NB4 (cell line): Measurements from ENCODE around the gene CFAP53.
"Not testable (repeated sequence)": the region's sequence is repeated elsewhere in the genome, so short reads cannot be mapped to it uniquely, and the experiment has no call there.

Experiments
- DNase-seq: peaks from one replicate; pipeline ENCODE4 v3.0.0; 2010; ENCODE audit warnings: low read depth
- H3K4me3 ChIP-seq: one replicate; pipeline ENCODE4 v1.5.1; 2011; ENCODE audit warnings: mild to moderate bottlenecking, low read depth, low read length, moderate library complexity
- MYC ChIP-seq: IDR thresholded peaks from 2 replicates; pipeline ENCODE4 v1.6.1; 2011; ENCODE audit warnings: low read depth, low read length
- POLR2A ChIP-seq: IDR thresholded peaks from 2 replicates; pipeline ENCODE4 v1.6.1; 2011; ENCODE audit warnings: mild to moderate bottlenecking; ENCODE audit not compliant: insufficient read length; ENCODE audit errors: extremely low read depth
- TF ChIP-seq, protein P1 (sequence below): IDR thresholded peaks from 2 replicates; pipeline ENCODE4 v1.6.1; 2011; ENCODE audit warnings: low read depth, low read length
- TF ChIP-seq, protein P2 (sequence below): IDR thresholded peaks from one replicate; pipeline ENCODE4 v1.5.1; 2012; ENCODE audit warnings: low read depth, low read length

Gene CFAP53

DNA sequence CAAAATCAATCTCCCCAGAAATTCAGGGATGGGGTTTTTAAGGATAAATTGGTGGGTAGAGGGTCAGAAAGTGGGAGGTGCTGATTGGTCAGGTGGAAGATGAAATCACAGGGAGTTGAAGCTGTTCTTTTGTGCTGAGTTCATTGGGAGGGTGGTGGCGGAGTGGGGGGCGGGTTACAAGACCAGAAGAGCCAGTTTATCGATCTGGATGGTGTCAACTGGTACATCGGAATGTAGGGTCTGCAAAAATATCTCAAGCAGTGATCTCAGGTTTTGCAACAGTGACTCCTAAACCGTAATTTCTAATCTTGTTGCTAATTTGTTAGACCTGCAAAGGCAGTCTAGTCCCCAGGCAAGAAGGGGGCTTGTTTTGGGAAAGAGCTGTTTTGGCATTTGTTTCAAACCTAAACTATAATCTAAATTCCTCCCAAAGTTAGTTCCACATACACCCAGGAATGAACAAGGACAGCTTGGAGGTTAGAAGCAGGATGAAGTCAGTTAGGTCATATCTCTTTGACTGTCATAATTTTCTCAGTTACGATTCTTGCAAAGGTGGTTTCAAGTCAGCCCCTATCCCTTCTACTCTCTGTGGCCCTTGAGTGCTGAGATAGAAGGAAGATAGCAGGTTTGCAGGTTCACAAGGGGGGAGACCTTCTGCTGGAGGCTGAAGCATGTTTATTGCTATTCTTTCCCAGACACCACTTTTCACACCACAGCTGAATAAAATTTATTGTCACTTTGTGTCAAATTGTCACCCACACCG, 33.5 kb upstream of the CFAP53 start:
- no peak overlapping the region for H3K4me3 ChIP-seq
- no peak for TF ChIP-seq POLR2A

DNA sequence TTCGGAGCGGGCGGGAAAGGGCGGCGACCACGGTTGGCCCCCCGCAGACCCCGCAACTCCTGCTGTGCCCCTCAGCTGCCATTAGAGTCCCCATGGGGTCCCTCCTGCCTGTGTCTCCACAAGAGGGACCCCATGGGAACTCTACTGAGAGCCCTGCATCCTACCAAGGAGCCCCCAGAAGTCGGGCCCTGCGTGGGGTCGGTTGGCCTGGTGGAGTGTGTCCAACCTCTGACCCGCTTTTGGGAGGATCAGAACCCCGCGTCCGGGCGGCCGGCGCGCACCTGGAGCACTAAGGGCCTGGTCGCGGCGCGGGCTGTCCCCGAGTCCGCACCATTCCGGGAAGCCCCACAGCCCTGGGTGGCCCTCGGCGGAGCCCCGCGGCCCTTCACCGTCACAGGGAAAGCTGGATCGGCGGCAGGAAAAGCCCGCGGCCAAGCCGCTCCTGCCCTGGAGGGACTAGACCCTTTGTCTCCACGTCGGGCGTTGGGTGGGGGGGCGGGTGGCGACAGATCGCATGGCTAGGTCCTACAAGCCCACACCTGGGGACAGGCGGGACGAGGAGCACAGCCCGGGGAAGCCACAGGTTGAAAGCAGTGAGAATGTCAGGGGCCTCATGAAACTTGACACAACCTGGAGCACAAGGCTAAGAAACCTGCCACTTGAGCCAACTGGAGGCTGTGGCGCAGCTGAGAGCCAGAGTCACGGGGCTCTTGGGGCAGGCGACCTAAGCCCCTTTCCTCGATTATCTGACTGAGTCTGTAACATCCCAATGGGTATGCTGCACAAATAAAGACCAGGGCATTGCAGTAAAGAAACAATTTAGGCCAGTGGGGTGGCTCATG, 32.4 kb upstream of the CFAP53 start:
- no peak overlapping the region for H3K4me3 ChIP-seq
- TF ChIP-seq, protein P1, sequence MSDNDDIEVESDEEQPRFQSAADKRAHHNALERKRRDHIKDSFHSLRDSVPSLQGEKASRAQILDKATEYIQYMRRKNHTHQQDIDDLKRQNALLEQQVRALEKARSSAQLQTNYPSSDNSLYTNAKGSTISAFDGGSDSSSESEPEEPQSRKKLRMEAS, result no peak
- no peak for TF ChIP-seq MYC
- TF ChIP-seq POLR2A, result no peak
- TF ChIP-seq, protein P2, sequence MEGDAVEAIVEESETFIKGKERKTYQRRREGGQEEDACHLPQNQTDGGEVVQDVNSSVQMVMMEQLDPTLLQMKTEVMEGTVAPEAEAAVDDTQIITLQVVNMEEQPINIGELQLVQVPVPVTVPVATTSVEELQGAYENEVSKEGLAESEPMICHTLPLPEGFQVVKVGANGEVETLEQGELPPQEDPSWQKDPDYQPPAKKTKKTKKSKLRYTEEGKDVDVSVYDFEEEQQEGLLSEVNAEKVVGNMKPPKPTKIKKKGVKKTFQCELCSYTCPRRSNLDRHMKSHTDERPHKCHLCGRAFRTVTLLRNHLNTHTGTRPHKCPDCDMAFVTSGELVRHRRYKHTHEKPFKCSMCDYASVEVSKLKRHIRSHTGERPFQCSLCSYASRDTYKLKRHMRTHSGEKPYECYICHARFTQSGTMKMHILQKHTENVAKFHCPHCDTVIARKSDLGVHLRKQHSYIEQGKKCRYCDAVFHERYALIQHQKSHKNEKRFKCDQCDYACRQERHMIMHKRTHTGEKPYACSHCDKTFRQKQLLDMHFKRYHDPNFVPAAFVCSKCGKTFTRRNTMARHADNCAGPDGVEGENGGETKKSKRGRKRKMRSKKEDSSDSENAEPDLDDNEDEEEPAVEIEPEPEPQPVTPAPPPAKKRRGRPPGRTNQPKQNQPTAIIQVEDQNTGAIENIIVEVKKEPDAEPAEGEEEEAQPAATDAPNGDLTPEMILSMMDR, result no peak
- no peak for DNase-seq

More for the DNA sequence above, 33.5 kb upstream of the CFAP53 start:
- DNase-seq, result no peak

DNA sequence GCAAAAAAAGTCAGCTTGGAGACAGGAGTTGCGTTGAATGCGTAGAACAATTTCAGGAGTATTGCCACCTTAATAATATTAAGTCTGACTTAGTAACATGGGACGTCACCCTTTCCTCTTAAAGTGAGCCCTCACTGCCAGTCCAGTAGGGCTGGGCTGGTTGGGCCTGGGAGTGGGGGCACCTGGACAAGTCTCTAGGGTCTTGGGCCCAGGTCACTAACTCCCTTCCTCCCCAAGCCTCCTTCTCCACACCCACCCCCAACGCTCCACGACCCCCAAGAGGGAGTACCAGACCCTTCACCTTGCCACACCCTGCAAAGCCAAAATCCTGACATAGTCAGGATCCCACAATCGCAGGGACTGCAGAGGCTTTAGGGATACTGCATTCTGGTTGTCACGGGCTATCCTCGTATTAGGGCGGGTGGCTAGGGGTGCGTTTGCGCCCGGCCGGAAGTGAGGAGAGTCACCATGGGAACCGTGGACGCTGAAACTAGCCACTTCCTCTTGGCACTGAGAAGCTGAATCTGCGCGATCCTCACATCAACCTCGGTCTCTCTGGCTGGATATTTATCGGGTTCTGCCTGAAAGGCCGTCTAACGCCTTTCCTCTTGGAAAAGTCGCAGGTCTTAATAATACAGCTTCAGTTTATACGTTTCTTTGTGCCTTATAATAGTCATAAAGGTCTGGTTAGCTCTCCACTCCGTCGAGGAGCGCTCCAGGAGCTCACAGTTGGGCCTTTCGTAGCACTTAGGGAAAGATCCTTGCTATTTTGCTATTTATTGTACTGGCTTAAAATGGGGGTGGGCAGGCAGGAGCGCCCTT, 31.5 kb upstream of the CFAP53 start:
- peak; percentile 86 for DNase-seq
- TF ChIP-seq, protein P1, result no peak; the same call in 1 of the 2 replicates
- TF ChIP-seq MYC (no peak), POLR2A (no peak)
- TF ChIP-seq, protein P2, result no peak
- peak overlapping the region; percentile 38 for H3K4me3 ChIP-seq

DNA sequence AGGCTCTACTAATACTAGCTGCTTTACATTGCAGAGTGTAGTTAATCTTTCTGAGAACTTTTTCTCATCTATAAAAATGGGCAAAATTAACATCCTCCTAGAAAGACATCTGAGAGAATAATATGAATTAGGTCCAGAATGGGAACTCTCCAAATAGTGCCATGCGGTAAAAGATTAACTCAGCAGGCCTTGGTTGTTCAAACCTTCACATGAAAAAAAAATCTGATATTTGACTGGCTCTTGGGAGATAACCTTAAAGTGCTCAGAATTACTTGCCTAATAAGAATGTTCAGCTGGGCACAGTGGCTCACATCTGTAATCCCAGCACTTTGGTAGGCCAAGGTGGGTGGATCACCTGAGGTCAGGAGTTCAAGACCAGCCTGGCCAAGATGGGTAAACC, 26.7 kb upstream of the CFAP53 start:
- no peak for DNase-seq
- no peak overlapping the region for H3K4me3 ChIP-seq
- TF ChIP-seq, protein P2, result no peak
- TF ChIP-seq MYC, result no peak
- no peak for TF ChIP-seq POLR2A
- TF ChIP-seq, protein P1, result no peak

DNA sequence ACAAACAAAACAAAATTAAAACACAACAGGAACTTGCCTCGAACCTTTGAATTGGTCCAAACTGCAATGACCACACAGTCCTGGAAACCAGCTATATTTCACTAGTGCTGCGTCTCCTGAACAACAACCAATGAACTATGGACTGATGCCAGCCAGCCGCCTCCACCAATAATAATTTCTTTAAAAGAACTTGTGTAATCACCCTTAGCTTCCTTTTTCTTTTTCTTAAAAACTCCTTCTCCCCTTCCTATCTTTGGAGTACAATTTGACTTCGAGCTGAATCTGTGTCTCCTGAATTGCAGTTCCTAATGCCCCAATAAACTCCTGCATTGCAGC, 22.8 kb upstream of the CFAP53 start:
- TF ChIP-seq POLR2A (no peak), MYC (no peak)
- TF ChIP-seq, protein P2, result no peak
- TF ChIP-seq, protein P1, result no peak
- H3K4me3 ChIP-seq, result no peak overlapping the region
- DNase-seq, result no peak

DNA sequence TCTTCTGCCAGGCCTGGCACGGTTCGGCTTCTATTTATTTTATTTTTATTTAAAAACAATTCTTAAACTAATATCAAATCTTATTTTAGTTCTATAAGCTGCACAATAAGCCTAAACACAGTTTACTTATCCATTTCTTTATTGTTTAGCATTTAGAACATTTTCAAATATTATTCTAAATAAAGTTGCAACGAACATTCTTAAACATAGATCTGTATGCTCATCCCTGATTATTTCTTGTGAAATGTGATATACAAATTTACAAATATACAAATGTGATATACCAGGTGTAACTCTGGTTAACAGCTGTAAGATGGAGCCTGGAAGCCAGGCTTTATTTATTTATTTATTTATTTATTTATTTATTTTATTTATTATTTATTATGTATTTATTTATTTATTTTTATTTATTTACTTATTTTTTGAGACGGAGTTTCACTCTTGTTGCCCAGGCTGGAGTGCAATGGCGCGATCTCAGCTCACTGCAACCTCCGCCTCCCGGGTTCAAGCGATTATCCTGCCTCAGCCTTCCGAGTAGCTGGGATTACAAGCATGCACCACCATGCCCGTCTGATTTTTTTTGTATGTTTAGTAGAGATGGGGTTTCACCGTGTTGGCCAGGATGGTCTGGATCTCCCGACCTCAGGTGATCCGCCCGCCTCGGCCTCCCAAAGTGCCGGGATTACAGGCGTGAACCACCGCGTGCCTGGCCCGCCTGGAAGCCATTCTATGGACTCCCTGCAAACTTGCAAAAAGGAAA, 22.2 kb upstream of the CFAP53 start:
- not testable (repeated sequence) for DNase-seq
- peak overlapping the region; percentile 88 for H3K4me3 ChIP-seq
